ENCODE results near the gene NT5C1A.

The NT5C1A gene

GRCh38 chr1:39671793-39672550 lies at the start of gene NT5C1A:
NT5C1A (minus strand) TSS chr1:39672107; CDS start chr1:39672038, 69 bp downstream.
- DNase-seq: no peak

DNA sequence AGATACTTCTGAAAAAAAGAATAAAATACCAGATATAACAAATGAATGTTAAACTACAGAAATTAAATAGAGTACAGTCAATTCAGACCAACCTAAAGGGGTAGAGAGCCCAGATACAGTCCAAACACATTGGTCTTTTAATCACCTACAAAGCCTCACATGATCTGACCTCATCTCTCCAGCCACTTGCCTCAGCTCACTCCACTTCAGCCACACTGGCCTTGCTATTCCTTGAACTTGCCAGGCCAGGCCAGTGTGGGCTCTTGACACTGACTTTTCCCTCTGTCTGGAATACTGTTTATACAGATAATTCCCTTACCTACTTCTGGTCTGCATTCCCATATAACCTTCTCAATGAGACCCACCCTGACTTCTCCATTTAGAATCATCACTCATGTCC lies 49.8 kb upstream of the NT5C1A start:
- no peak for DNase-seq

GRCh38 chr1:39720094-39720999 lies 48.4 kb upstream of the NT5C1A start:
- peak; percentile 32 for DNase-seq

DNA sequence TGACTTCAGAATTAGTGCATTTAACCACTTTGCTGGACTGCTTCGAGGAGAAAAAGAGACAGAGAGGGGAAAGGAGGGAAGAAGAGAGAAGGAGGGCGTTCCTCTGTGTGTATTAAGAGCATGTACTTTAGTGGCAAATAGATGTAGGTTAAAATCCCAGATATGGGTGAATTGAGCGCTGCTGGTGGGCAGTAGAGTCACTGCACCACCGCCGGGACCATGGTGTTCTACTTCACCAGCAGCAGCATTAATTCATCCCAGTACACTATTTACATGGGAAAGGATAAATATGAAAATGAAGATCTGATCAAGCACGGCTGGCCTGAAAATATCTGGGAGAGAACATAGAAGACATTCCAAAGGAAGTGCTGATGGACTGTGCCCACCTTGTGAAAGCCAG lies 45.9 kb upstream of the NT5C1A start:
- no peak for DNase-seq

DNA sequence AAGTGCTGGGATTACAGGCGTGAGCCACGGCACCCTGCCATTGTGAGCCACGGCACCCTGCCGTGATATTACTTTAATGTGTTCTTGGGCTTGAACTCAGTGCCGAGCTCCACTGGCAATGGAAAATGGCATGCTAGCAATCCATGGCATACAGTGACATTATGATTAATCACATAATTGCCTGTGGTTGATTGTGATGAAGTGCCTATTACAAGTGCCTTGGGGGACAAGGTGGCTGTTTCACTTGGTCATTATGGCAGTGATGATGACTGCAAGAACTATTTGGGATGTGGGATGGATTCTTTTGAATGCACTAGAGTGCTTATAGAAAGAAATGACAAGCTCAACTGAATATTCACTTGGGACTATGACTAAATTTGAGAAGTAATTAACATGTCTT lies 41.6 kb upstream of the NT5C1A start:
- no peak for DNase-seq

GRCh38 chr1:39711966-39712340 lies 40.0 kb upstream of the NT5C1A start:
- no peak for DNase-seq

DNA sequence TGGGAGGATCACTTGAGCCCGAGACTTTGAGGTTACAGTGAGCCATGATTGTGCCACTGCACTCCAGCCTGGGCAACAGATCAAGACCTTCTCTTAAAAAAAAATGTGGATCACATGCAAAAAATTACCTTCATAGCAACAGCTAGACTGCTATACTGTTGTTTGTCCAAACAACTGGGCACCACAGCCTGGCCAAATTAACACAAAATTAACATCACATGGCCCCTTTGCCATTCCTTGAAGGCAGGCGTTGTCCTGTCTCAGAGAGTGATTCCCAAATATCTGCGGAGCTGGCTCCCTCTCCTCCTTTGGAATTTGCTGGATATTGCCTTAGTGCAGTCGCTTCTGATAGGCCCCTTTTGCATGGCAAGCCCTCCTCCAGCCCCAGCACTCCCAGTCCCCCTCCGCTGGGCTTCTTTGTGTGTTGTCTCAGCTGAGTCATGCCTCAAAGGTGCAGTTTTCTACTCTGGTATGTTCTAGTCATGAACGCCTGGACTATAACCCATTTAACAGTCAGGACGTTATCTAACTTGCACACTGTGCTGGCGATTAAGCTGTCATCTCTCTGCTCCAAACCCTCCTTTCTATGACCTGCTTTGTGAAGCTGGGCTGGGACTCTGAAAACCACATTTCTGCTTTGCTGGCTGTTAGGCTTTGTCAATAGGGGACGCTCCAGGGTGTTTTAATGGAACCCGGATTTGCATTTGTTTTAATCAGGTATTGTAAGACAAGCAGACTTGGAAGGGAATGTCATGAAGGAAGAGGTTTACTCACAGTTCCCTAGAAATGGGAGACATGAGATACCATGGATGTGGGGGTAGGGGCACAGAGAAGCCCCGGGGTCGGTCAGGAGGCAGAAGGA lies 39.4 kb upstream of the NT5C1A start:
- DNase-seq: no peak

- DNase-seq: no peak
These were observed 35.6 kb upstream of the NT5C1A start for GRCh38 chr1:39707506-39707905.

- no peak for DNase-seq
These were observed 32.9 kb upstream of the NT5C1A start for GRCh38 chr1:39704757-39705156.

DNA sequence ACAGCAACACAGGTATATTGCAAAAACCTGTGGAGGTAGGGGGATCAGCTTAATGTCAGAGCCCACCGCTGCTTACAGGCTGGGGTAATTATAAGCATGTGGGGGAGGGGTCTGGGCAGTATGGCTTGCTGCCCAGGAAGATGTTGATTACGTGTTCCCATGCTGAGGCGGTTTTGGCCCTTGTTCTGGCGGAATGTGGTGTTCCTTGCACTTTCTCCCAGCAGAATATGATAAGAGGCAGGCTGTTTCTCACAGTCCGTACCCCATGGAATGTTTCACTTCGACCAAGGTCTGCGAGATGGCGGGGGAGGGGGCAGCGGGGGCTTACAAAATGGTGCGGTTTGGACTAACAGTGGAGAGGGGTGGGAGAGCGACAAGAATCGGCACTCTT lies 29.1 kb upstream of the NT5C1A start:
- no peak for DNase-seq

- DNase-seq: no peak
These were observed 28.4 kb upstream of the NT5C1A start for GRCh38 chr1:39700348-39700747.

GRCh38 chr1:39699419-39699818 lies 27.5 kb upstream of the NT5C1A start:
- no peak for DNase-seq

GRCh38 chr1:39698568-39698967 lies 26.7 kb upstream of the NT5C1A start:
- DNase-seq: no peak

DNA sequence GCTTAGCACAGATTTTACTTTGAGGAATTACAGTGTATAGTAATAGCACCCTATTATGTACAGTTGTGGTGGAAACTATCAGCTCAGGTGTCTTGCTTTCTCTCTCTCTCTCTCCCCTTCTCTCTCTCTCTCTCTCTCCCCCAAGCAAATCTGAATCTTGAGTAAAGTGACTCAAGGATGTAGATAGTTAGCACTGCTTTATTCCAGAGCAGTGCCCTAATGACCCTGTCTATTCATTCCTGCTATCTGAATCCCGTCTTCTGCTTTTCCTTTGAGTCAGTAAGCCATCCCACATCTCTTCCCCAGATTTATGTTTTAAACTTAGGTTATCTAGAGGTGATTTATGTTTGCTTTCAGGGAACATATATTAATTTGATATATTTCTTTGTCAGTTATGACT lies 24.5 kb upstream of the NT5C1A start:
- no peak for DNase-seq

GRCh38 chr1:39695016-39695415 lies 23.1 kb upstream of the NT5C1A start:
- no peak for DNase-seq

- DNase-seq: no peak
These were observed 22.1 kb upstream of the NT5C1A start for GRCh38 chr1:39694026-39694425.

- no peak for DNase-seq
These were observed 20.5 kb upstream of the NT5C1A start for GRCh38 chr1:39692152-39693074.

GRCh38 chr1:39691383-39692151 lies 19.7 kb upstream of the NT5C1A start, which contains the start of gene HPCAL4:
HPCAL4 (minus strand) TSS chr1:39691433; CDS start chr1:39684603, 6,830 bp downstream.
- DNase-seq: peak; percentile 36

GRCh38 chr1:39690794-39691382 lies 19.0 kb upstream of the NT5C1A start:
- no peak for DNase-seq

DNA sequence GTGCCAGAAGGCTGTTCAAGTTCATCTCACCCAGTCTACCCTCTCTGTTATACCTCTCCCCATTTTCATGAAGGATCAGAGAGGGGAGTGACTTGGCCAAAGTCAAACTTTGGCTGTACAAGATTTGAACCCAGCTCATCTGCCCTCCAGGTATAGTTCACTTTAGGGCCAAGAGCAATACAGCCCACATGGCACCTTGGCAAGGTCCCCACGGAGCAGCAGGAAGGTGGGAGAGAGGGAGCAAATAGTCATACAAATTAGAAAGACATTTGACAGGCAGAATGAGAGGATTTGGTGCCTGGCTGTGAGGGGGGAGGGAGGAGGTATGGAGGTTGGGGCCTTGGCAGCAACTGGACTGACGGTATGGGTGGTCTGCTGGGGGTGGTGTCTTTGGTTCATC lies 18.3 kb upstream of the NT5C1A start:
- DNase-seq: no peak

- DNase-seq: no peak
These were observed 17.7 kb upstream of the NT5C1A start for GRCh38 chr1:39689635-39690034.
